Measurements from ENCODE around the gene WDR73.
"Not testable (repeated sequence)": the region's sequence is repeated elsewhere in the genome, so short reads cannot be mapped to it uniquely, and the experiment has no call there.

Gene WDR73

GRCh38 chr15:84690342-84690741 is 36.3 kb upstream of the WDR73 start:
- Histone ChIP-seq H3K4me2 (ENCODE audit: low read length) (no peak overlapping the region), H3K36me3 (ENCODE audit: insufficient read depth, low read length) (peaks cover 44% of the 10 kb centered on the region), H3K4me3 (ENCODE audit: low read depth, low read length, poor library complexity, severe bottlenecking) (no peak overlapping the region), H3K27ac (ENCODE audit: low read depth, low read length, poor library complexity, severe bottlenecking) (no peak overlapping the region), H2AFZ (ENCODE audit: low read length) (no peak overlapping the region), H4K20me1 (ENCODE audit: insufficient read depth, low read length) (no peaks in the 10 kb centered on the region), H3F3A (ENCODE audit: insufficient read depth, low read length) (no peaks in the 10 kb centered on the region), H3K79me2 (ENCODE audit: insufficient read depth, low read length) (peaks cover 22% of the 10 kb centered on the region), H3K27me3 (ENCODE audit: insufficient read depth, low read length) (no peaks in the 10 kb centered on the region), H3K9ac (ENCODE audit: low read length) (no peak overlapping the region), H3K4me1 (ENCODE audit: insufficient read depth, low read length, severe bottlenecking) (no peaks in the 10 kb centered on the region), H3K9me2 (ENCODE audit: low read depth, low read length) (no peaks in the 10 kb centered on the region), H3K9me3 (ENCODE audit: low read length) (no peaks in the 10 kb centered on the region)
- TF ChIP-seq EZH2 (IDR thresholded peaks at IDR 0.05; ENCODE audit: borderline replicate concordance, low read length) = no peak
- TF ChIP-seq, protein P1, sequence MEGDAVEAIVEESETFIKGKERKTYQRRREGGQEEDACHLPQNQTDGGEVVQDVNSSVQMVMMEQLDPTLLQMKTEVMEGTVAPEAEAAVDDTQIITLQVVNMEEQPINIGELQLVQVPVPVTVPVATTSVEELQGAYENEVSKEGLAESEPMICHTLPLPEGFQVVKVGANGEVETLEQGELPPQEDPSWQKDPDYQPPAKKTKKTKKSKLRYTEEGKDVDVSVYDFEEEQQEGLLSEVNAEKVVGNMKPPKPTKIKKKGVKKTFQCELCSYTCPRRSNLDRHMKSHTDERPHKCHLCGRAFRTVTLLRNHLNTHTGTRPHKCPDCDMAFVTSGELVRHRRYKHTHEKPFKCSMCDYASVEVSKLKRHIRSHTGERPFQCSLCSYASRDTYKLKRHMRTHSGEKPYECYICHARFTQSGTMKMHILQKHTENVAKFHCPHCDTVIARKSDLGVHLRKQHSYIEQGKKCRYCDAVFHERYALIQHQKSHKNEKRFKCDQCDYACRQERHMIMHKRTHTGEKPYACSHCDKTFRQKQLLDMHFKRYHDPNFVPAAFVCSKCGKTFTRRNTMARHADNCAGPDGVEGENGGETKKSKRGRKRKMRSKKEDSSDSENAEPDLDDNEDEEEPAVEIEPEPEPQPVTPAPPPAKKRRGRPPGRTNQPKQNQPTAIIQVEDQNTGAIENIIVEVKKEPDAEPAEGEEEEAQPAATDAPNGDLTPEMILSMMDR (IDR thresholded peaks at IDR 0.05; ENCODE audit: low read length) = no peak

DNA sequence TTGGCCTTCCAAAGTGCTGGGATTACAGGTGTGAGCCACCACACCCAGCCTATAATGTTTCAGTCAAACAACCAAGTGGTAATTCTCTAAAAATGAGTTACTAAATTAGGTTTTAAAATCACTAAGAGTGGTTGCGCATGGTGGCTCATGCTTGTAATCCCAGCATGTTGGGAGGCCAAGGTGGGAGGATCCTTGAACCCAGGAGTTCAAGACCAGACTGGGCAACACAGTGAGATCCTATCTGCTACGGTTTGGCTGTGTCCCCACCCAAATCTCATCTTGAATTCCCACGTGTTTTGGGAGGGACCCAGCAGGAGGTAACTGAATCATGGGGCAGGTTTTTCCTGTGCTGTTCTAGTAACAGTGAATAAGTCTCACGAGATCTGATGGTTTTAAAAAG is 35.8 kb upstream of the WDR73 start:
- Histone ChIP-seq H3K4me2 (ENCODE audit: low read length) (no peak overlapping the region), H3K4me3 (ENCODE audit: low read depth, low read length, poor library complexity, severe bottlenecking) (no peak overlapping the region), H3K4me1 (ENCODE audit: insufficient read depth, low read length, severe bottlenecking) (no peaks in the 10 kb centered on the region), H4K20me1 (ENCODE audit: insufficient read depth, low read length) (no peaks in the 10 kb centered on the region), H3K79me2 (ENCODE audit: insufficient read depth, low read length) (peaks cover 22% of the 10 kb centered on the region), H3K9ac (ENCODE audit: low read length) (no peak overlapping the region), H3K36me3 (ENCODE audit: insufficient read depth, low read length) (peaks cover 44% of the 10 kb centered on the region), H3K27me3 (ENCODE audit: insufficient read depth, low read length) (no peaks in the 10 kb centered on the region), H3K27ac (ENCODE audit: low read depth, low read length, poor library complexity, severe bottlenecking) (no peak overlapping the region), H3F3A (ENCODE audit: insufficient read depth, low read length) (no peaks in the 10 kb centered on the region), H3K9me3 (ENCODE audit: low read length) (no peaks in the 10 kb centered on the region), H2AFZ (ENCODE audit: low read length) (no peak overlapping the region), H3K9me2 (ENCODE audit: low read depth, low read length) (no peaks in the 10 kb centered on the region)
- no peak for TF ChIP-seq EZH2 (IDR thresholded peaks at IDR 0.05; ENCODE audit: borderline replicate concordance, low read length)
- TF ChIP-seq, protein P1 (IDR thresholded peaks at IDR 0.05; ENCODE audit: low read length) = no peak

- H2AFZ ChIP-seq (ENCODE audit: low read length); H3K4me2 ChIP-seq (ENCODE audit: low read length); H3K9me3 ChIP-seq (ENCODE audit: low read length); H3K9ac ChIP-seq (ENCODE audit: low read length); H3K4me3 ChIP-seq (ENCODE audit: low read depth, low read length, poor library complexity, severe bottlenecking); H3K4me1 ChIP-seq (ENCODE audit: insufficient read depth, low read length, severe bottlenecking); H3K79me2 ChIP-seq (ENCODE audit: insufficient read depth, low read length); H4K20me1 ChIP-seq (ENCODE audit: insufficient read depth, low read length); H3K9me2 ChIP-seq (ENCODE audit: low read depth, low read length); H3F3A ChIP-seq (ENCODE audit: insufficient read depth, low read length); H3K27me3 ChIP-seq (ENCODE audit: insufficient read depth, low read length); H3K27ac ChIP-seq (ENCODE audit: low read depth, low read length, poor library complexity, severe bottlenecking): not testable (repeated sequence)
- H3K36me3 ChIP-seq (ENCODE audit: insufficient read depth, low read length) = peaks cover 68% of the 10 kb centered on the region
Observed at GRCh38 chr15:84686446-84686845, 32.4 kb upstream of the WDR73 start.

DNA sequence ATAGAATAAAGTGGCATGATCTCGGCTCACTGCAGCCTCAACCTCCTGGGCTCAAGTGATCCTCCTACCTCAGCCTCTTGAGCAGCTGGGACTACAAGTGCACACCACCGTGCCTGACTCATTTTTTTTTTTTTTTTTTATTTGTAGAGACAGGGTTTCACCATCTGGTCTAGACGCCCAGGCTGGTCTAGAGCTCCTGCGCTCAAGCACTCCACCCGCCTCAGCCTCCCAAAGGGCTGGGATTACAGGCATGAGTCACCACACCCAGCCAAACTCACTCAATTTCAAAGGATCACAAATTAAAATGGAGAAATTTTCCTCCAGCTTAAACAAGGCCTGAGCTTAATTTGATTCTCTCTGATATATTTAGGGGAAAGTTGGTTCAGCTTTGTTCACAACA is 31.2 kb upstream of the WDR73 start:
- Histone ChIP-seq H3K9ac (ENCODE audit: low read length) (no peak overlapping the region), H3K9me3 (ENCODE audit: low read length) (no peaks in the 10 kb centered on the region), H3K4me1 (ENCODE audit: insufficient read depth, low read length, severe bottlenecking) (no peaks in the 10 kb centered on the region), H3K27ac (ENCODE audit: low read depth, low read length, poor library complexity, severe bottlenecking) (no peak overlapping the region), H4K20me1 (ENCODE audit: insufficient read depth, low read length) (no peaks in the 10 kb centered on the region), H3K27me3 (ENCODE audit: insufficient read depth, low read length) (no peaks in the 10 kb centered on the region), H3K4me3 (ENCODE audit: low read depth, low read length, poor library complexity, severe bottlenecking) (no peak overlapping the region), H3K36me3 (ENCODE audit: insufficient read depth, low read length) (peaks cover 63% of the 10 kb centered on the region), H3K4me2 (ENCODE audit: low read length) (no peak overlapping the region), H3K79me2 (ENCODE audit: insufficient read depth, low read length) (no peaks in the 10 kb centered on the region), H2AFZ (ENCODE audit: low read length) (no peak overlapping the region), H3K9me2 (ENCODE audit: low read depth, low read length) (no peaks in the 10 kb centered on the region), H3F3A (ENCODE audit: insufficient read depth, low read length) (no peaks in the 10 kb centered on the region)
- TF ChIP-seq, protein P1 (IDR thresholded peaks at IDR 0.05; ENCODE audit: low read length) = no peak
- TF ChIP-seq EZH2 (IDR thresholded peaks at IDR 0.05; ENCODE audit: borderline replicate concordance, low read length) = no peak

Measured in OCI-LY1 (cell line).